GM23338 (cell line): ENCODE results near the gene ANKRD23. TPM values are rescaled to one million over a fixed set of nuclear protein-coding genes. Genes with fewer than 3 reads are reported as not detected.
A peak's percentile ranks its signal among the peaks of the same experiment; 100 is the strongest.

Source experiments
- ATAC-seq: fragments of 200-7000 bp; cut with Tn5 transposase; 3 replicates; pipeline ENCODE4 v1.9.1; 2020
- DNase-seq: peaks from one replicate; pipeline ENCODE4 v3.0.0-alpha.2; 2015; ENCODE audit warnings: low spot score
- H2AFZ ChIP-seq: fragments of 200-600 bp; sonication (generic); 2 replicates; pipeline ENCODE4 v1.8.0; 2016; ENCODE audit warnings: antibody characterized with exemption, mild to moderate bottlenecking, moderate library complexity
- H3F3A ChIP-seq: fragments of 200-600 bp; sonication (generic); replicated peaks from 2 replicates; pipeline ENCODE4 v1.8.0; 2017; ENCODE audit warnings: antibody characterized with exemption, mixed run types, low read depth
- H3K27ac ChIP-seq: fragments of 200-600 bp; sonication (generic); 2 replicates; pipeline ENCODE4 v1.6.1; 2016; ENCODE audit warnings: low read depth
- H3K27me3 ChIP-seq: fragments of 200-600 bp; sonication (generic); 2 replicates; pipeline ENCODE4 v1.8.0; 2016; ENCODE audit warnings: mild to moderate bottlenecking, mixed run types, moderate library complexity; ENCODE audit not compliant: insufficient read depth
- H3K36me3 ChIP-seq: fragments of 200-600 bp; sonication (generic); 2 replicates; pipeline ENCODE4 v1.8.0; 2016; ENCODE audit warnings: mild to moderate bottlenecking; ENCODE audit not compliant: insufficient read depth
- H3K4me1 ChIP-seq: fragments of 200-600 bp; sonication (generic); 2 replicates; pipeline ENCODE4 v1.8.0; 2016; ENCODE audit warnings: mild to moderate bottlenecking, moderate library complexity; ENCODE audit not compliant: insufficient read depth
- H3K4me2 ChIP-seq: fragments of 200-600 bp; sonication (generic); 2 replicates; pipeline ENCODE4 v1.7.1; 2017; ENCODE audit warnings: mixed run types
- H3K4me3 ChIP-seq: fragments of 200-600 bp; sonication (generic); 2 replicates; pipeline ENCODE4 v1.6.1; 2016; ENCODE audit warnings: mixed run types
- H3K79me2 ChIP-seq: fragments of 200-600 bp; sonication (generic); replicated peaks from 2 replicates; pipeline ENCODE4 v1.8.0; 2017; ENCODE audit warnings: mild to moderate bottlenecking; ENCODE audit not compliant: insufficient read depth
- H3K9me2 ChIP-seq: fragments of 200-600 bp; sonication (generic); 2 replicates; pipeline ENCODE4 v1.8.0; 2017; ENCODE audit not compliant: insufficient read depth
- H4K20me1 ChIP-seq: fragments of 200-600 bp; sonication (generic); replicated peaks from 2 replicates; pipeline ENCODE4 v1.8.0; 2017; ENCODE audit warnings: mild to moderate bottlenecking; ENCODE audit not compliant: insufficient read depth
- H3K27ac Mint-ChIP-seq: 2 replicates; pipeline ENCODE4 v1.8.0; 2020; ENCODE audit warnings: inconsistent platforms, mild to moderate bottlenecking, moderate library complexity, mixed read lengths
- H3K27me3 Mint-ChIP-seq: 3 replicates; pipeline ENCODE4 v1.8.0; 2022; ENCODE audit warnings: low read depth, mild to moderate bottlenecking, moderate library complexity, mixed read lengths, inconsistent platforms; ENCODE audit not compliant: insufficient read depth, poor library complexity
- H3K36me3 Mint-ChIP-seq: 3 replicates; pipeline ENCODE4 v1.8.0; 2021; ENCODE audit warnings: low read depth, mild to moderate bottlenecking, inconsistent platforms, moderate library complexity, mixed read lengths
- H3K4me1 Mint-ChIP-seq: 3 replicates; pipeline ENCODE4 v1.8.0; 2020; ENCODE audit warnings: mild to moderate bottlenecking, inconsistent platforms, mixed read lengths
- H3K4me3 Mint-ChIP-seq: 3 replicates; pipeline ENCODE4 v1.8.0; 2021; ENCODE audit warnings: moderate library complexity, mild to moderate bottlenecking, inconsistent platforms, mixed read lengths
- H3K9me3 Mint-ChIP-seq: 3 replicates; pipeline ENCODE4 v1.8.0; 2020; ENCODE audit warnings: moderate library complexity, mild to moderate bottlenecking, inconsistent platforms, mixed read lengths
- CREB1 ChIP-seq: fragments of 250-450 bp; sonication (Bioruptor Pico); IDR thresholded peaks from 2 replicates; pipeline ENCODE4 v1.5.0; 2020; ENCODE audit warnings: low read depth, mild to moderate bottlenecking, moderate library complexity
- ETS1 ChIP-seq: IDR thresholded peaks from 2 replicates; pipeline ENCODE4 v1.6.1; 2016; ENCODE audit warnings: antibody characterized with exemption
- EZH2 ChIP-seq: fragments of 200-600 bp; sonication (generic); IDR thresholded peaks from one replicate; pipeline ENCODE4 v1.8.0; 2017; ENCODE audit warnings: antibody characterized with exemption, mild to moderate bottlenecking, low read depth; ENCODE audit not compliant: unreplicated experiment
- JUNB ChIP-seq: IDR thresholded peaks from one replicate; pipeline ENCODE4 v1.6.1; 2016; ENCODE audit warnings: antibody characterized with exemption; ENCODE audit not compliant: unreplicated experiment
- POLR2AphosphoS5 ChIP-seq: IDR thresholded peaks from 2 replicates; pipeline ENCODE4 v1.6.1; 2016; ENCODE audit warnings: antibody characterized with exemption, low read depth
- REST ChIP-seq: IDR thresholded peaks from one replicate; pipeline ENCODE4 v1.6.1; 2018; ENCODE audit warnings: antibody characterized with exemption; ENCODE audit not compliant: unreplicated experiment
- ZNF114 ChIP-seq: fragments of 250-450 bp; sonication (Bioruptor Pico); IDR thresholded peaks from 2 replicates; pipeline ENCODE4 v1.5.0; 2020; ENCODE audit warnings: mild to moderate bottlenecking, moderate library complexity
- ZNF462 ChIP-seq: fragments of 250-450 bp; sonication (Bioruptor Pico); IDR thresholded peaks from 2 replicates; pipeline ENCODE4 v1.5.0; 2020; ENCODE audit warnings: mild to moderate bottlenecking, moderate library complexity
- polyA plus RNA-seq: library from polyadenylated mRNA; unstranded; fragments of >200 nt; fragmentation: Nextera tagmentation; extraction: Ambion mirVana; gene quantifications from 2 replicates; pipeline ENCODE4 v1.2.1, GENCODE V29; 2016
- total RNA-seq: library from RNA; depleted of rRNA; stranded (reverse); fragments of >200 nt; shearing (Covaris generic); gene quantifications from 2 replicates; pipeline ENCODE4 v1.2.3, GENCODE V29; 2014

Gene ANKRD23
- total and polyA plus RNA-seq, 2 experiments from 2014 or later = 4.0 to 5.0 TPM

- Mint-ChIP-seq H3K4me3 (no peak overlapping the region; the same call in 2 of the 3 replicates), H3K27ac (peak overlapping the region; percentile 55; the same call in 1 of the 2 replicates), H3K36me3 (no peaks in the 10 kb centered on the region), H3K9me3 (no peaks in the 10 kb centered on the region), H3K4me1 (peaks cover 38% of the 10 kb centered on the region), H3K27me3 (peaks cover 16% of the 10 kb centered on the region)
- Histone ChIP-seq H4K20me1 (no peaks in the 10 kb centered on the region), H3K27me3 (no peaks in the 10 kb centered on the region), H3K79me2 (no peaks in the 10 kb centered on the region), H3F3A (no peaks in the 10 kb centered on the region), H2AFZ (no peak overlapping the region), H3K27ac (no peak overlapping the region), H3K4me1 (peaks cover 10% of the 10 kb centered on the region), H3K4me3 (no peak overlapping the region), H3K4me2 (no peak overlapping the region), H3K36me3 (no peaks in the 10 kb centered on the region), H3K9me2 (no peaks in the 10 kb centered on the region)
- peak; percentile 12; the same call in 2 of the 3 replicates for ATAC-seq
- TF ChIP-seq ZNF114 (CRISPR knock-in tag) = no peak
- TF ChIP-seq REST = no peak
- no peak for TF ChIP-seq JUNB
- no peak for TF ChIP-seq ETS1
- no peak for DNase-seq
These were observed 47.9 kb upstream of the ANKRD23 start for GRCh38 chr2:96891591-96892333.

GRCh38 chr2:96890726-96891385, 47.0 kb upstream of the ANKRD23 start:
- no peaks in the 10 kb centered on the region for H3K36me3 Mint-ChIP-seq
- Histone ChIP-seq H3K79me2 (no peaks in the 10 kb centered on the region), H2AFZ (peak overlapping the region; percentile 43; the same call in 1 of the 2 replicates), H3K9me2 (no peaks in the 10 kb centered on the region), H3K27ac (no peak overlapping the region), H3F3A (no peaks in the 10 kb centered on the region), H3K36me3 (no peaks in the 10 kb centered on the region), H3K4me1 (peaks cover 10% of the 10 kb centered on the region), H3K4me3 (no peak overlapping the region), H4K20me1 (no peaks in the 10 kb centered on the region), H3K27me3 (no peaks in the 10 kb centered on the region), H3K4me2 (no peak overlapping the region)
- H3K27ac Mint-ChIP-seq = no peak overlapping the region
- H3K4me1 Mint-ChIP-seq = peaks cover 37% of the 10 kb centered on the region
- peaks cover 17% of the 10 kb centered on the region for H3K27me3 Mint-ChIP-seq
- no peak for ATAC-seq
- no peaks in the 10 kb centered on the region for H3K9me3 Mint-ChIP-seq
- DNase-seq = no peak
- no peak overlapping the region; the same call in 2 of the 3 replicates for H3K4me3 Mint-ChIP-seq
- TF ChIP-seq CREB1 (CRISPR knock-in tag) (no peak), ZNF462 (CRISPR knock-in tag) (no peak), EZH2 (no peak), POLR2AphosphoS5 (no peak)
